GM04504 (cell line): Measurements from ENCODE around the gene HINT3.
A peak's percentile ranks its signal among the peaks of the same experiment; 100 is the strongest.
"Not testable (repeated sequence)": the region's sequence is repeated elsewhere in the genome, so short reads cannot be mapped to it uniquely, and the experiment has no call there.

Experiments used
- DNase-seq: peaks from one replicate; pipeline ENCODE4 v3.0.0-alpha.2; 2012; ENCODE audit warnings: low read depth

Gene HINT3

GRCh38 chr6:125956506-125957390, at the start of gene HINT3:
HINT3 (plus strand) TSS chr6:125956770; CDS start chr6:125956978, 208 bp downstream.
- DNase-seq = peak; percentile 86

GRCh38 chr6:125910527-125910926, 46.0 kb upstream of the HINT3 start:
- no peak for DNase-seq

- DNase-seq = not testable (repeated sequence)
These were observed 45.5 kb upstream of the HINT3 start for GRCh38 chr6:125911051-125911451.

GRCh38 chr6:125912430-125912829, 44.1 kb upstream of the HINT3 start:
- DNase-seq = not testable (repeated sequence)

- no peak for DNase-seq
These were observed 43.4 kb upstream of the HINT3 start for GRCh38 chr6:125913145-125913544.

- peak; percentile 94 for DNase-seq
These were observed 42.7 kb upstream of the HINT3 start for GRCh38 chr6:125913864-125914351.

- no peak for DNase-seq
These were observed 38.3 kb upstream of the HINT3 start for GRCh38 chr6:125918230-125918629.

- DNase-seq = peak; percentile 58
These were observed 37.6 kb upstream of the HINT3 start for GRCh38 chr6:125918681-125919566.

- no peak for DNase-seq
These were observed 37.0 kb upstream of the HINT3 start for GRCh38 chr6:125919618-125920017.

GRCh38 chr6:125922322-125922860, 34.2 kb upstream of the HINT3 start:
- no peak for DNase-seq

GRCh38 chr6:125923366-125923877, 33.1 kb upstream of the HINT3 start:
- no peak for DNase-seq

- DNase-seq = no peak
These were observed 32.4 kb upstream of the HINT3 start for GRCh38 chr6:125924169-125924568.

- DNase-seq = no peak
These were observed 31.7 kb upstream of the HINT3 start for GRCh38 chr6:125924697-125925358.

- no peak for DNase-seq
These were observed 29.9 kb upstream of the HINT3 start for GRCh38 chr6:125926711-125927110.

GRCh38 chr6:125927761-125928160, 28.8 kb upstream of the HINT3 start:
- DNase-seq = no peak

- DNase-seq = peak; percentile 31
These were observed 25.7 kb upstream of the HINT3 start for GRCh38 chr6:125930765-125931418.

- no peak for DNase-seq
These were observed 24.7 kb upstream of the HINT3 start for GRCh38 chr6:125931733-125932450.

GRCh38 chr6:125932451-125932795, 24.1 kb upstream of the HINT3 start:
- no peak for DNase-seq

GRCh38 chr6:125935520-125935919, 21.1 kb upstream of the HINT3 start:
- not testable (repeated sequence) for DNase-seq

- no peak for DNase-seq
These were observed 17.5 kb upstream of the HINT3 start for GRCh38 chr6:125939026-125939425.
